Astrocyte (in vitro differentiated cells and primary cell): Measurements from ENCODE around the gene RSAD1. TPM values are rescaled to one million over a fixed set of nuclear protein-coding genes. Genes with fewer than 3 reads are reported as not detected.
A peak's percentile ranks its signal among the peaks of the same experiment; 100 is the strongest.

Source experiments
- DNase-seq: peaks from one replicate; pipeline ENCODE4 v3.0.0-alpha.2; 2010; ENCODE audit warnings: low read depth
- FAIRE-seq: peaks from 2 replicates; lab custom pipeline; 2011; peaks lifted over from hg19 to GRCh38; lab: Jason Lieb, UNC
- H2AFZ ChIP-seq: 2 replicates; pipeline ENCODE4 v1.6.0; 2012; ENCODE audit warnings: low read depth, low read length, inconsistent platforms
- H3K27ac ChIP-seq: 2 replicates; pipeline ENCODE4 v1.5.1; 2011; ENCODE audit warnings: low read depth, low read length, inconsistent platforms
- H3K27me3 ChIP-seq: 2 replicates; pipeline ENCODE4 v1.6.0; 2011; ENCODE audit warnings: low read length, inconsistent platforms; ENCODE audit not compliant: insufficient read depth
- H3K36me3 ChIP-seq: 2 replicates; pipeline ENCODE4 v1.5.1; 2011; ENCODE audit warnings: low read length, inconsistent platforms; ENCODE audit not compliant: insufficient read depth
- H3K4me1 ChIP-seq: 2 replicates; pipeline ENCODE4 v1.5.1; 2011; ENCODE audit warnings: low read length, inconsistent platforms; ENCODE audit not compliant: insufficient read depth
- H3K4me2 ChIP-seq: 2 replicates; pipeline ENCODE4 v1.6.0; 2012; ENCODE audit warnings: low read length, inconsistent platforms
- H3K4me3 ChIP-seq: 2 replicates; pipeline ENCODE4 v1.5.1; 2011; ENCODE audit warnings: low read depth, mild to moderate bottlenecking, low read length, inconsistent platforms; ENCODE audit not compliant: insufficient read depth
- H3K79me2 ChIP-seq: 2 replicates; pipeline ENCODE4 v1.6.0; 2012; ENCODE audit warnings: mild to moderate bottlenecking, low read length, inconsistent platforms; ENCODE audit not compliant: insufficient read depth
- H3K9ac ChIP-seq: 2 replicates; pipeline ENCODE4 v1.6.0; 2012; ENCODE audit warnings: mild to moderate bottlenecking, low read length, inconsistent platforms
- H3K9me3 ChIP-seq: 2 replicates; pipeline ENCODE4 v1.5.1; 2012; ENCODE audit warnings: low read depth, mild to moderate bottlenecking, low read length, inconsistent platforms; ENCODE audit not compliant: insufficient read depth
- H4K20me1 ChIP-seq: 2 replicates; pipeline ENCODE4 v1.6.0; 2012; ENCODE audit warnings: low read length, inconsistent platforms; ENCODE audit not compliant: insufficient read depth
- H3K27ac Mint-ChIP-seq: one replicate; pipeline ENCODE4 v1.8.0; 2021; ENCODE audit warnings: mild to moderate bottlenecking, mixed read lengths; ENCODE audit not compliant: unreplicated experiment
- H3K27me3 Mint-ChIP-seq: one replicate; pipeline ENCODE4 v1.8.0; 2021; ENCODE audit warnings: low read depth, mixed read lengths; ENCODE audit not compliant: unreplicated experiment
- H3K36me3 Mint-ChIP-seq: one replicate; pipeline ENCODE4 v1.8.0; 2021; ENCODE audit warnings: low read depth, mixed read lengths; ENCODE audit not compliant: unreplicated experiment
- H3K4me1 Mint-ChIP-seq: one replicate; pipeline ENCODE4 v1.8.0; 2021; ENCODE audit warnings: low read depth, mixed read lengths; ENCODE audit not compliant: unreplicated experiment
- H3K4me3 Mint-ChIP-seq: one replicate; pipeline ENCODE4 v1.8.0; 2021; ENCODE audit warnings: mild to moderate bottlenecking, moderate library complexity, mixed read lengths; ENCODE audit not compliant: unreplicated experiment
- H3K9me3 Mint-ChIP-seq: one replicate; pipeline ENCODE4 v1.8.0; 2021; ENCODE audit warnings: mild to moderate bottlenecking, mixed read lengths; ENCODE audit not compliant: unreplicated experiment
- EZH2 ChIP-seq: IDR thresholded peaks from 2 replicates; pipeline ENCODE4 v1.6.1; 2012; ENCODE audit warnings: mild to moderate bottlenecking, low read length, inconsistent platforms; ENCODE audit not compliant: insufficient read depth
- total RNA-seq: library from RNA; stranded (reverse); gene quantifications from 2 replicates; pipeline ENCODE4 v1.2.1, GENCODE V29; 2021
- TF ChIP-seq, protein P1 (sequence below): IDR thresholded peaks from 2 replicates; pipeline ENCODE4 v1.5.1; 2011; ENCODE audit warnings: low read depth, mild to moderate bottlenecking, inconsistent platforms, low read length, moderate library complexity; ENCODE audit not compliant: insufficient read depth

RSAD1 gene
- total RNA-seq, 1 donor from 2014 or later: 18.8 TPM

DNA sequence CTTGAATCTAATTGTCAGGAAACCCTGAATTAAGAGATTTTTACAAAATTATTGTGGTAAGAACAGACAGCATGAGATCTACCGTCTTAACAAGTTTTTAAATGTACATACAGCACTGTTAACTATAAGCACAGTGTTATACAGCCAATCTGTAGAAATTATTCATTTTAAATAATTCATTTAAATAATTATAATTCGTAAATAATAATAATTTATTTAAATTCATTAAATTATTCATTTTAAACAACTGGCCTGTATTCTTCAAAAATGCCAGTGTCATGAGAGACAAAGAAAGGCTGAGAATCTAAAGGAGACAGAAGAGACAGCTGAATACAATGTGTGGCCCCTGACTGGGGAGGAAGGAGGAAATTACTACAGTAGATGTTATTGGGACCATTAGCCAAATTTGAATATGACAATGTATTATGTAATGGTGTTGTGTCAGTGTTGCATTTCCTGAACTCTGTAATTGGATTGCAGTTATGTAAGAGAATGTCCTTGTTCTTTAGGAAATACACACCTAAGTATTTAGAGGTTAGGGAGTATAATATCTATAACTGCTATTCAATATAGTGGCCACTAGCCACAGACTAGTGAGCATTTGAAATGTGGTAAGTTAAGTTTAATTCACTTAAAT lies 2.3 kb downstream of the RSAD1 start:
- FAIRE-seq (no peak), DNase-seq (no peak)
- H3K27me3 ChIP-seq: peaks cover 3% of the 10 kb centered on the region
- no peak overlapping the region for H3K4me3 ChIP-seq
- peaks cover 11% of the 10 kb centered on the region for H4K20me1 ChIP-seq
- Mint-ChIP-seq H3K36me3 (peaks cover 5% of the 10 kb centered on the region), H3K27me3 (peaks cover 5% of the 10 kb centered on the region), H3K4me1 (peaks cover 8% of the 10 kb centered on the region), H3K9me3 (no peaks in the 10 kb centered on the region), H3K27ac (no peak overlapping the region), H3K4me3 (peak overlapping the region; percentile 21)
- no peak overlapping the region for H3K9ac ChIP-seq
- no peak overlapping the region for H3K27ac ChIP-seq
- no peaks in the 10 kb centered on the region for H3K9me3 ChIP-seq
- TF ChIP-seq, protein P1, sequence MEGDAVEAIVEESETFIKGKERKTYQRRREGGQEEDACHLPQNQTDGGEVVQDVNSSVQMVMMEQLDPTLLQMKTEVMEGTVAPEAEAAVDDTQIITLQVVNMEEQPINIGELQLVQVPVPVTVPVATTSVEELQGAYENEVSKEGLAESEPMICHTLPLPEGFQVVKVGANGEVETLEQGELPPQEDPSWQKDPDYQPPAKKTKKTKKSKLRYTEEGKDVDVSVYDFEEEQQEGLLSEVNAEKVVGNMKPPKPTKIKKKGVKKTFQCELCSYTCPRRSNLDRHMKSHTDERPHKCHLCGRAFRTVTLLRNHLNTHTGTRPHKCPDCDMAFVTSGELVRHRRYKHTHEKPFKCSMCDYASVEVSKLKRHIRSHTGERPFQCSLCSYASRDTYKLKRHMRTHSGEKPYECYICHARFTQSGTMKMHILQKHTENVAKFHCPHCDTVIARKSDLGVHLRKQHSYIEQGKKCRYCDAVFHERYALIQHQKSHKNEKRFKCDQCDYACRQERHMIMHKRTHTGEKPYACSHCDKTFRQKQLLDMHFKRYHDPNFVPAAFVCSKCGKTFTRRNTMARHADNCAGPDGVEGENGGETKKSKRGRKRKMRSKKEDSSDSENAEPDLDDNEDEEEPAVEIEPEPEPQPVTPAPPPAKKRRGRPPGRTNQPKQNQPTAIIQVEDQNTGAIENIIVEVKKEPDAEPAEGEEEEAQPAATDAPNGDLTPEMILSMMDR: no peak
- no peak for TF ChIP-seq EZH2
- H3K4me2 ChIP-seq: no peak overlapping the region
- no peak overlapping the region for H2AFZ ChIP-seq
- peaks cover 18% of the 10 kb centered on the region for H3K36me3 ChIP-seq
- peaks cover 14% of the 10 kb centered on the region for H3K79me2 ChIP-seq
- H3K4me1 ChIP-seq: peaks cover 8% of the 10 kb centered on the region

DNA sequence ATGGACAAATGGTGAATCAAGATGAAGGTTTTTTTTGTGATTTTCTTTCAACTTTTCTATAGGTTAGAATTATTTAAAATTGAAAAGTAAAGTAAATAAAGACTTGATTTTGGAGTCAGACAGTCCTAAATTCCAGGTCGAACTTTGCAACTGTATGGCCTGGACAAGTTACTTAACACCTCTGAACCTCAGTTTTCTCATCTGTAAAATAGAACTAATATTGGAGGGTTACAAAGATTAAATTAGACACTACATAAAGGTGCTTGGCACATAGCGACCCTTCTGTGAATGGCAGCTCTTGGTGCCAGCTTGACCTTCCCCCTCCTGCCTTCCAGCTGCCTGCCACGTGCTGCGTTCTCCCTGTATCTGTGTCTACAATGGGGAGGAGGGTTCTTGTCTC lies 3.0 kb downstream of the RSAD1 start:
- Histone ChIP-seq H3K79me2 (peaks cover 14% of the 10 kb centered on the region), H4K20me1 (peaks cover 11% of the 10 kb centered on the region), H3K36me3 (peaks cover 18% of the 10 kb centered on the region), H3K4me1 (peaks cover 8% of the 10 kb centered on the region), H3K9ac (no peak overlapping the region), H3K27ac (no peak overlapping the region), H3K4me3 (no peak overlapping the region), H2AFZ (no peak overlapping the region), H3K9me3 (no peaks in the 10 kb centered on the region), H3K27me3 (no peaks in the 10 kb centered on the region), H3K4me2 (no peak overlapping the region)
- peaks cover 8% of the 10 kb centered on the region for H3K4me1 Mint-ChIP-seq
- H3K4me3 Mint-ChIP-seq: no peak overlapping the region
- peaks cover 5% of the 10 kb centered on the region for H3K36me3 Mint-ChIP-seq
- no peaks in the 10 kb centered on the region for H3K27me3 Mint-ChIP-seq
- no peak for TF ChIP-seq EZH2
- TF ChIP-seq, protein P1: no peak
- DNase-seq (no peak), FAIRE-seq (no peak)
- no peaks in the 10 kb centered on the region for H3K9me3 Mint-ChIP-seq
- no peak overlapping the region for H3K27ac Mint-ChIP-seq

DNA sequence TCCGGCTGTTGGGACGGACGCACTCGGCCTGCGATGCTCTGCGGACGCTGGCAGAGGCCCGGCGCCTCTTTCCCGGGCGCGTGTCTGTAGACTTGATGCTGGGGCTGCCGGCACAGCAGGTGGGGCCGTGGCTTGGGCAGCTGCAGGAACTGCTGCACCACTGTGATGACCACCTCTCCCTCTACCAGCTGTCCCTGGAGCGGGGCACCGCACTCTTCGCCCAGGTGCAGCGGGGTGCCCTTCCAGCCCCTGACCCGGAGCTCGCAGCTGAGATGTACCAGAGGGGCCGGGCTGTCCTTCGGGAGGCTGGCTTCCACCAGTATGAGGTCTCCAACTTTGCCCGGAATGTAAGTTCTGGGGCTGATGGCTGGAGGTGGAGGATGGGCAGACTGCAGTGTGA lies 3.5 kb downstream of the RSAD1 start:
- Histone ChIP-seq H4K20me1 (peaks cover 11% of the 10 kb centered on the region), H3K27ac (no peak overlapping the region), H3K9me3 (no peaks in the 10 kb centered on the region), H3K36me3 (peaks cover 18% of the 10 kb centered on the region), H3K4me3 (no peak overlapping the region), H3K9ac (no peak overlapping the region), H3K79me2 (peaks cover 14% of the 10 kb centered on the region), H3K4me1 (peaks cover 8% of the 10 kb centered on the region), H3K4me2 (no peak overlapping the region), H2AFZ (no peak overlapping the region), H3K27me3 (no peaks in the 10 kb centered on the region)
- Mint-ChIP-seq H3K36me3 (peaks cover 5% of the 10 kb centered on the region), H3K4me1 (peaks cover 8% of the 10 kb centered on the region), H3K27ac (no peak overlapping the region), H3K27me3 (no peaks in the 10 kb centered on the region), H3K4me3 (no peak overlapping the region), H3K9me3 (no peaks in the 10 kb centered on the region)
- no peak for FAIRE-seq
- no peak for DNase-seq
- TF ChIP-seq, protein P1: no peak
- TF ChIP-seq EZH2: no peak
